HG03039 (cell line): Measurements from ENCODE around the gene NFATC1.

ENCODE experiments used
- ATAC-seq: cut with Tn5 transposase; IDR thresholded peaks from one replicate; pipeline ENCODE4 v1.9.1; 2021; ENCODE audit warnings: mild to moderate bottlenecking, moderate library complexity; ENCODE audit not compliant: unreplicated experiment

Gene NFATC1

DNA sequence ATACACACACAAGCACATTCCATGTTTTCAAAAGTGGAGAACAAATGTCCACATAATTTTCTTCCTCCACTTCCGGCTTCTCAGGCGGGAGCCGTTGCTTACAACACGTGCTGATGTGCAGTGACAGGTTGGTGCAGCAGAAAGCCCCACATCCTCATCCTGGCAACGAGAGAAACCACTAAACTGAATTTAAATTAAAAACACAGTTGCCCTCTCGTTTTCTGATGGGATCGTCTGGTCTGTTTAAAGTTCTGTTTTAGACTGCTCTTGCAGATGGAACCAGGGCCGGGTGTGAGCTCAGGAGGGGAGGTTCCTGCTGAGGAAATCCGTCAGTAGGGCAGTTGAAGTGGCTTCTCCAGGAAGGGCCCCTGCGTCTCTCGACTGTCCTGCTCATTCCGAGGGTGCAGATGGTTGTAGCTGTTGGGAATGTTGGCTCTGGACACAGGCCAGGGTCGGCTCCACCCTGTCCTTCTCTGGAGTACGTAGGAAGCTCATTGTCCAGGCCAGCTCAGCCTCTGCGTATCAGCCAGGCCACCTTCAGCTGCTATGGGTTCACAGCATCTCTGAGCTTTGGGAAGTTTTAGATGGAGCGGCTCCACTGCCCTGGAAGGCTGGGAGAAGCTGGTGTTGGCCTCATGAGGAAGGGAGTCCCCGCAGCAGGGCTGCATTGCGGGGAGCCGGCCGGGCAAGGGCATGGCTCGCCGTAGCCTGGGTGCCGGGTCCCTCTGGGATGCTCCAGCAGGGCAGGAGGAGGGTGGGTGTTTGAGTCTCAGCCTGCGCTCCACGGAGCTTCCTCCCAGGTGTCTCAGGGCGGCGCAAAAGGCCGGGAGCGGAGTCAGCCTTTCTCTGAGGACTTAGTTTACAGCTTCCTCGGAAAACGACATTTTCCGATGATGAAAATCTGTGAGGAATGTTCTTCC is 58.3 kb downstream of the NFATC1 start:
- no peak for ATAC-seq

DNA sequence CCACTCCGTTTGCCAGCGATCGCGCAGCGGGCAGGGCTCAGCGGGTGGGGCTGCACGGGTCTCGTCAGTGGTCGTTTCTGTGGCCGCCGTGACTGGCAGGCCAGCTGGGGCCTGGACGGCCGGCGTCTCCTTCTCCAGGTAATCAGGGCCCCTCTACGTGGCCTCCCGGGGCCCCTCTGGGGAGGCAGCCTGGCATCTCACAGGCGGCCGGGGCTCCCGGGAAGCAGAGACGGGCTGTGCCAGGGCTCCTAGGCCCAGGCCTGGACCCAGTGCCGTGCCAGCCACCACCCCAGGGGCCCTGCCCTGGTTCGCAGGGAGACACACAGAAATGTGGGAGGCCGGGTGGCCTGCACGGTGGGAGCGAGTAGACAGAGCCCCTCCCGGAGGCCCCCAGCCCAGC is 59.5 kb downstream of the NFATC1 start:
- no peak for ATAC-seq

DNA sequence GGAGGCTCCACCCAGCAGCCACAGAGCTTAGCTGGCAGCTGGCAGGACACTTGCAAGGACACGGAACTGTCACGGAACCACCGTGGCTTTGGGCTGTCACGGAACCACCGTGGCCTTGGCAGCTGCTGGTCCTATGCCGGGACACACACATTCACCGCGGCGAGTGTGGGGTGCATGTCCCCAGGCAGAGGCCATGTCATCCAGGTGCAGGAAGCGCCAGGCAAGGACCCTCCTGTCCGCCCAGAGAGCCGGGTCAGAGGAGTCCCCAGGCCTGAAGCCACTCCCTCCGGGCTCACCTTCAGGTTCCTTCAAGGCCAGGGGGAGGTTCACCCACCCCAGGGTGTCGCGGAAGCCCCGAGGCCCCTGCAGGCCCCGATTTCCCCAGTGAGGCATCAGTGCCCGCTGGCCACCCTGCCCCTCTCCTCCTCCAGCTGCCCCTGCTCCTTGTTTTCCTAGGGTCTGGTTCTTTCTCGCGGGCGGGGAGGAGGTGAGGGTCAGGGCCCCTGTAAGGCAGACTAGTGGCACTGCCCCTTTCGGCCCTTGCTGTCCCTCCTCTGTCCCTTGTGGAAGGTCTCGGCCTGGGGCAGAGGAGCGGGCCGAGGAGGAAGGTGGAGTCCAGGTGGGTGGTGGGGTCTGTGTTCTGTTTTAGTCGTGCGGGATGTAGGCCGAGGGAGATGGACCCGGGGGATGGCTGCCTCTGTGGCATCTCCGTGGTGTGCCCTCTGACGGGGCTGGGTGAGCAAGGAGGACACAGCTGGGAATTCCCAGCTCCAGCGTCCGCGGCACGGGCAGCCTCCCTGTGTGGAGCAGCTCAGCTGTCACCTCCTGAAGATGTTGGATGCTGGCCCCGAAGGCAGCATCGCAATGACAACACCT is 60.6 kb downstream of the NFATC1 start:
- no peak for ATAC-seq

DNA sequence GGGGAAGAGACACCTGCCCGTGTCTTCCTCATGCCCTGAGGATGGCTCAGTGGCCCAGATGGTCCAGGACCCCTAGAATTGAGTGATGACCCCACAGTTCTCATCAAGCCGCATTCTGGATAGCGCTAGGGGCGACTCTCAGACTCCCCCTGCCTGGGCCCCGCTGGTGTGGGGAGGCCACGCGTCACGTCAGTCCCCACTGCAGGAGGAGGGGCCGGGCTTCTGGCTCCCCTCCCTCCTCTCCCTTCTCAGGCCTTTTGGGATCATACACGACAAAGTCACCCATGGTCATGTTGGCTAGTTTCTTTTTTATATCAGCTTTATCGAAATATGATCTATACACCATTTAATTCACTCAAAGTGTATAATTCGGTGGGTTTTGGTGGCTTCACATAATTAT is 61.5 kb downstream of the NFATC1 start:
- no peak for ATAC-seq

DNA sequence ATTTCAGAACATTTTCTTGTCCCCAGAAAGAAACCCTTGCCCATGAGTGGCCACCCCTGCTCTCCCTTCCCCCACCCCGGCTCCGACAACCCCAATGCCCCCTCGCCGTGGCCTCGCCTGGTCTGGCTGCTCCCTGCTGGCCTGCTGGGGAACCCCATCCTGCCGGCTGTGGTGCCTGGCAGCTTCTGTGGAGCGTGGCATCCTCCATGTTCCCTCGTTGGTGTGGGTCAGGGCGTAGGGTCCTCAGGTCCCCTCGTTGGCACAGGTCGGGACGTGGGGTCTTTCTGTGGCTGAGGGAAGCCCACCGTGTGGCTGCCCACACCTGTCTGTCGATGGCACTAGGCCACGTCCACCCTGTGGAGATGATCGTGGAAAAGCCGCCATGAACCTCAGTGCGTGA is 61.9 kb downstream of the NFATC1 start:
- no peak for ATAC-seq

DNA sequence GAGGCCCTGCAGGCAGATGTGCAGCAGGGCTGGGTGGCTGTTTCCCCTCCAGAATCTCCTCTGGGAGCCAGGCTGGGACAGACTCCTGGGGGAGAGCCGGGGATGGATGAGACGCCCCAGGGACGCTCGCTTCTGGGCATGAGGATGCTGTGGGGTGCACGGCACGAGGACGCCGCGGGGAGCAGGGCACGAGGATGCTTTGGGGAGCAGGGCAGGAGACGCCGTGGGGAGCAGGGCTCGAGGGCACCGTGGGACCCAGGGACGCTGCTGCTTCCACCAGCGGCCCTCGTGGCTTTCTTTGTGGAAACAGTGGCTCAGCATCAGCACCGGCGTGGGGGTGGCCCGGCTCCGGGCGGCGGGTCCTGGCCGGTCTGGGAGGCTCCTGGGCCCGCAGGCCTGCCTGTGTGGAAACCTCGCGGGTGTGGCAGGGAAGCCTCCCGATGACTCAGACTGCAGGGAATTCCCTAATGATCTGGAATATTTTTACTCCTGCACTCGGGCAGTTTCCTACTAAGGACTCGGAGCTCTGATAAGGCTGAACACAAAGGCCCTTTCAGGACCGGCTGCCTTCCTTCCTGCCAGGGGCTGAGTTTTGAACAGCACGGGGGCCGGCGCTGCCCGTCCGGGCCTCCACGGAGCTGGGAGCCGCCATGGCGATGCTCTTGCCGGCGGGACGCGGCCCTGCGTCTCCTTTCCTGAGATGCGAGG is 62.6 kb downstream of the NFATC1 start:
- ATAC-seq = no peak

DNA sequence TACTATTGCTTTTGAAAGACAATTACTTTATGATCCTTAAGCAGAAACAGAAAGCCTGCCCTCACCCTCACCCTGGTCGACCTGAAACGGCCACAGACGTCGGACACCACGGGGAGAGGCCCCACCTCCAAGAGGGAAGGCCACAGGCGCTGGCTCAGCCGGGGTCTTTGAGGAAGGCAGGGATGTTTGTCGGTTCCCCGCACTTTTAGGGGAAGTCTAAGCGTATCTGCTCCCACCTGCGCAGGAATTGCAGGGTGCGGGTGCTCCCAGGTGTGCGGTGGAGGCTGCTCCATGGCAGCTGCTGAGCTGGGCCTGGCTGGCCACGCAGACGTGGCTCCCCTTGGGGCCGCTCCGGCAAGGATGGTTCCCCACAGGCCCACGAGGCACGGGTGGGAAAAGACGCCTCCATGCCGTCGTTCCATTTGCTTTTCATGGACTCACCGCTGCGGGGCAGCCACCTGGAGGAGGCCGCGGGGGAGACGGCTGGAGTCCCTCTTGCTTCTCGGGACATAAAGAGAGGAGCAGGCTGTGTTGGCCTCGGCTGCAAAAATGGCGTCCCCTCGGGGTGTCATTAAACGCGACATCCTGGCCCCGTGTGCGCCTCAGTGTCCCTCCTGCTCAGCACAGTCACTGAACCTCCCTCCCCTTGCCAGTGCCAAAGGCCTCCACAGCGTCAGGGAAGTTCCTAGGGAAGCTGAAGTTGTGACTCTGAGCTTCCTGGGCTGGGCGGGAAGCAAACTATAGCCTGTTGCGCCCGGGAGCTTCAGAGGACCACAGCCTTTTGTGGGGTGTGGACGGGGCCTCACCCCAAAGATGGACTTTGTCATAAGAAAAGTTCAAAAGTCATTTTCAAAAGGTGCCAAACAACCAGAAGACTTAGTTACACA is 63.4 kb downstream of the NFATC1 start:
- ATAC-seq = no peak

DNA sequence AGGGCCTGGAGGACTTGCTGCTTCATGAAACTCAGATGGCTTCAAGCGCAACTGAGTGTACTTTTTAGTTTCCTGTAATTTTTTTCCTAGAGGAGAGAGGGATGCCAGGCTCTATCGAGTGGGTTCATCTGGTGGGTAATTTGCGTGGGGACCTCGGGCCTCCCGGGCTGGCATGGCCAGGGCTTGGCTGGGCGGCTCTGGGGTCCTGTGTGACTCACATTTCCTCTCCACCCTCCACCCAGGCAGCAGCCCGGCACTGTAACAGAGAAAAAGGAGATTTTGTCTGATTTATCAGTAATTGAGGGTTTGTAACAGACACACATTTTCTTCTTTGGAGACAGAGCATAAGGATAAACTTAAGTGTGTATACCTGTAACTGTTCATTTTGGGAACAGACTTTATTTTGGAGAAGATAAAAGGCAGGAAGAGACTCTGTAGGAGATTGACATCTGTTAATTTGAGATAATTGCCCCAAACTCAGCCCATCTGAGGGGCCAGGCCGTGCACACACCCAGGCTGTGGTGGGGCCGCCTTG is 64.3 kb downstream of the NFATC1 start:
- ATAC-seq = no peak

DNA sequence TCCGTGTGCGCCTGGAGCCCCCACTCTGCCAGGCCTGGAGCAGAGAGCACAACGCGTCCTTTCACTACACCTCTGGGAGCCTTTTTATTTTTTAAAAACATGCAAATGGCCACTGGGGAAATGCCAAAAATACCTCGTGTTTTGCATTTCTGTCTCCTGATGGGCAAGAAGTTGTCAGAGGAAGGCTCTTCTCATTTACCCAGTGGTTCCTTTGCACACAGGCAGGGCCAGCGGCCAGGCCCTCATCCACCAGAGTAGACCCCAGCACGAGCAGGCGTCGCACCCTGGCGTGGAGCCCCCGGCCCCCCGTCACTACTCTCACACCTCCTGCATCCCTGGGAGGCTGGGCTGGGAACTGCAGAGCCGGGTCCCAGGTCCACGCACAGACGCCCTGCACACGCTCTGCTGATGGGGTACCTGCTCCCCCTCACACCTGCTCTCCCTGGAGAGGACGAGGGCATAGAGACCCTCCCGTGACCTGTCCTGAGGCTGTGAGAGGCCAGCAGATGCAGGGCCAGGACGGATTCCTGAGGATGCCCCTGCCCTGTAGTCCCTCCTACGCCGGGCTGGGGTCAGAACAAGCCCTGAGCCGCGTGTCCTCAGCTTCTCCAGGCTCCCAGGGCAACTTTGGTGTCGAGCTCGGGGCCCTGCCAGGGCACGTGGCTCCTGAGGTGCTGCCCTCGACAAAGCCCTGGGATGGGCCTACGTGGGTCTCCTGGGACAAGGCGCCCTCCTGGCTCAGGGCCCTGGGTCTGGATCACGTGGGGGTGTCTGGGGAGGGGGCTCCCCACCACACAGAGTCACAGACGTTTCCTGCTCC is 65.0 kb downstream of the NFATC1 start:
- peak; percentile 60 for ATAC-seq

DNA sequence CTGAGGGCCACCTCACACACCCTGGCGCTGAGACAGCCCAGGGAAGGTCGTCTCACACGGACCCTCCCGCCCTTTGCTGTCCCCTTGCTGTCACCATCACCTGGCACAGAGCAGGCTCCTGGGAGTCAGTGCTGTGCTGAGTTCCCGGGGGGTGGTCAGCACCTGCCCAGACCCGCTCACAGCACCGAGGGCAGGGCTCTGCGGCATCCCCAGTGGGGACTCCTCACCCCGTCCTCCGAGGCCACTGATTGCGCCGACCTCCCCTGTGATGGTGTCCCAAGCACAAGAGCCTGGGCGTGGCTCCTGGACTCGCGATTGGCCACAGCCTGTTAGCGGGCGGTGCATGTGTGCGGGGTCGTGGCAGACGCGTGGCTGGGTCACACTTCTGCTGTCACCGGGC is 65.9 kb downstream of the NFATC1 start:
- no peak for ATAC-seq

DNA sequence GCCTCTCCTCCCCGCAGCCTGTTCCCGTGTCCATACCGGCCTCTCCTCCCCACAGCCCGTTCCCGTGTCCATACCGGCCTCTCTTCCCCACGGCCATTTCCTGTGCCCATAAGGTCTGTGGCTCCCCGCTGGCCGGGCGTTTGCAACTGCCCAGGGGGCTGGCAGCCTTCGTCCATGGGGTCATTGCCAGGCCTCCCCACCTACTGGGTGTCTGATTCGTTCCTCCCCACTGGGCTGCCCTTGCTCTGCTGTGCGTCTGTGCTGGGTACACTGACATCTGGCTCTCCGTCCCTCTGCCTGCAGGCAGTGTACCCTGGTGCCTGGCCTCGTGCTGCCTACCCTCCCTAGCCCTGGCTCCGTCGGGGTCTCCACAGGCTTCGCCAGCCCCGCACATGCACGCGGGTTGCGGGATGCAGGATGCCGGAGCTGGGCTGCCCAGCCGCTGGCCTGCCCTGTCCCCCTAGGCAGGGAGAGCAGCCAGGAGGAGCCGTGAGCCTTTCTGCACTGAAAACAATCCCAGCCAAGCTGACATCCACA is 67.8 kb downstream of the NFATC1 start:
- no peak for ATAC-seq

DNA sequence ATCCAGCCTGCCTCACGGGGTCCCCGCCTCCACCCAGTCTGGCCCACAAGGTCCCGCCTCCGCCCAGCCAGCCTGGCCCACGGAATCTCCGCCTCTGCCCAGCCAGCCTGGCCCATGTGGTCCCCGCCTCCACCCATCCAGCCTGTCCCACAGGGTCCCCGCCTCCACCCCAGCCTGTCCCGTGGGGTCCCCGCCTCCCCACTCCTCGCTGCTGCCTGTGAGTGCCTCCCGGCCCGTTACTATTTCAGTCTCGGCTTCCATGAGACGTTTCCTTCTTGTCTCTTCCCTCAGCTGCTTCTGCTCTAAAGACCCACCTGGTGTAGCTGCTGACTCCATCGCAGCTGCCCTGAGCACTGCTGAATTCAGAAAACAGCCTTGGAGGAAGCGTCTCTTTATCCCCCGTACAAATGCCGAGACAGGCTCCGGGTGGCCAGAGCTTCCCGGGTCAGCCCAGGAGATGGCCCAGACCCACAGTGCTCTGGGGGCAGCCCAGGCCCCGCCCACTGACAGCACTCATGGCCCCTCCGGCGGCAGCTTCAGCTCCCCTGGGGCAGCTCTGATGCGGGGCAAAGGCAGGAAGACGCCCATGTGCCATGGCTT is 69.8 kb downstream of the NFATC1 start:
- ATAC-seq = peak; percentile 66

DNA sequence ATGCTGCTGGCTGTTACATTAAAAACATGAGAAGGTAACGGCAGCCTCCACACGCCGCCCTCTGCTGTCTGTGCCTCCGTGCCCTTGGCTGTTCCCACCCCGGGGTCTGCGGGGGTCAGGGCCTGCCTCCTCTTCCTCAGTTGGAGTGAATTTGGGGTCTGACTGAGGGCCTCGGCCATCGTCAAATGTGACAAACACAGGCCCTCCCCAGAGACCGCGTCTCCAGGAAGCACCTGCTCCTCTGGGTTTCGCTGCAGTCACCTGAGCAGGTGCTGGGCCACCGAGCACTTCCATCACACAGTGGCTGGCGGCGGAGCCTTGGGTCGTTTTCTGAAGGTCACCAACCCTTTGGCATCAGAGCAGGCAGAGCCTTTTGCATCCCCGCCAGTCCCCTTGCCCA is 70.9 kb downstream of the NFATC1 start:
- no peak for ATAC-seq

DNA sequence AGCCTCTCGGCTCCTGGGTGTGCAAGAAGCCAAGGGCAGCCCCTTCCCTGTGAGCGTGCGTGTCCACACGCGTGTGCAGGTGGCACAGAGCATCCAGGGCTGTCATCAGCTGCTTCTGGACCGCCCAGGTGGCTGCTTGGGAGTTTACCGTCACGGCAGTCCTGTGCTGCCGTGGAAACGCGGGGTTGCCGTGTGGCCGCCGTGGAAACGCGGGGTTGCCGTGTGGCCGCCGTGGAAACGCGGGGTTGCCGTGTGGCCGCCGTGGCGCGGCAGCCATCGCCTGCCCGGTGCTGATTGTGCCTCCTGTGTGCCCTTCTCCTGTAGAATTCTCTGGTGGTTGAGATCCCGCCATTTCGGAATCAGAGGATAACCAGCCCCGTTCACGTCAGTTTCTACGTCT is 71.4 kb downstream of the NFATC1 start:
- ATAC-seq = no peak

DNA sequence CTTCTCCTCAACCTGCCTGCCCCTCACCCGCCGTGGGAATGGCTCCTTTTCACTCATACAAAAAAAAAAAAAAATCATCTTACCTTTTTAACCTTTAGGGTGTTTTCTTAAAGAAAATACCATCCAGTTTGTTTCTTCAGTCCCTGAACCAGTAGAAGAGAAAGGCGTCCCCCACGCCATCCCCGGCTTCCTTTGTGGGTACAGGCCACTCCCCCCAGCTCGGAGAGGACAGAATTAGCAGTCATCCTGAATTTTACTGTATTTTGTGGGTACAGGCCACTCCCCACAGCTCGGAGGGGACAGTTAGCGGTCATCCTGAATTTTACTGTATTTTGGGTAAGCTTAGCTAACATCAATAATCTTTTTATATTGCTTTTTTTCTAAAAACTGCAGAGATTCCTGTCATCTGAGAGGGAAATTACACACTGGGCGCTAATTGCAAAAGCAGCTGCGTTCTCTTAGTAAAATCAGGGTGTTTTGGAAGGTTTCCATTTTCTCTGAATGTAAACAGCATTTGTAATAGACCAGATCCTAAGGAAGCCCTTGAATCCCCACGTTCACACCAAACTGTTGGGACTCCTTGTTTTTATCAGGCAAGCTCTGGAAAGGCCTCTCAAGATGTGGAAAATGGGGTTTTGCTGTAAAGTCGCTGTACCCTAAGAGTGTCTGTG is 72.5 kb downstream of the NFATC1 start:
- ATAC-seq = no peak

DNA sequence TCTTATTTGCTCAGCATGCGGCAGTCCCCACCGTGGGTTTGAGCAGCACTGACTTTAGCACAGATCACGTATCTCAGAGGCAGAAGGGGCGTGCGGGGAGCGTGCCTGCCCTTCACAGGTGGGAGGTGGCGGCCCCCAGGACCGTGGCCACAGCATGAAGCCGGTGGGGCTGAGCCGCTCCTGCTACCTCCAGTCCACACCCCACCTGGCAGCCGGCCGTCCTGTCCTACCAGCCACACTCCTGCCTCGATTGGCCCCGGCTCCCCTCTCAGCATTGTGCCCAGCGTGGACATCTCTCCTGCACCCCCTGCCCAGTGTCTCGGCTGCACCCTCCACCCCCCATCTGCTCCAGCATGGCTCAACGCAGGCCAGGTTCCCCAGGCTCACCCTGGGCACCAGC is 73.6 kb downstream of the NFATC1 start:
- ATAC-seq = no peak

DNA sequence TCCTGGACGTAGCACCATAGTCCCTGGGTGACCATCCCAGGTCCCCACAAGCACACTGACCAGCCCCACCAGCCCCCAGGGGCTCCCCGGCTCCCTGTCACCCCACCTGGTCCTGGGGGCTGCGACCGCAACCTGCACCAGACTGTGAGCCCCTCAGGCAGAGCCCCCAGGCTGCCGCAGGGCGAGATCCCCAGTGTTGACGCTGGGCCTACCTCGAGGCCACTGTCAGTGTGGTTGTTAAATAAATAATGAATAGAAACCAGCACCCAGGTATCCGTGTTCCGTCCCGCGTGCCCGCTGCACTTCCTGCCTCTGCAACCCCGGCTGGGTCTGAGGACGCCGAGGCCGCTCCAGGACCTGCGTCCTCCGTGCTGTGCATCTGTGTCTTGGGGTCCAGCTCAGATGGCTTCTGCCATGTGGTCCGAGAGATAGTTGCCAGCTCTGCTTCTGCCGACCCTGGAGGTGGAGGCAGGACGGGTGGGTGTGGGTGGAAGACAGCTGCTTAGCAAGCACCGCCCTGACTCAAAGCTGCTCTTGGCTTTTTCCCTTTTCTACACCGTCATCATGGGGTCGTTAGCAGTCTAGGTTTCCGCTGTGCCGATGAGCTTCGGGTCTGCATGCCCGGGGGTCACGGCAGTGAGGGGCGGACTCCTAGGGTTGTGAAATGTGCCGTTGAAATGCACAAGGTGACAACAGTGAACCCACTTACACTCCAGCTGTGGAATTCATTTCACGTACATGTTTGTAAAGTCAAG is 74.2 kb downstream of the NFATC1 start:
- ATAC-seq = no peak
